Neural cell (in vitro differentiated cells): Measurements from ENCODE around the gene HOXA4.

ENCODE experiments used
- CTCF ChIP-seq: fragments of 450-650 bp; IDR thresholded peaks from 2 replicates; pipeline ENCODE4 v1.5.1; 2014; ENCODE audit warnings: antibody characterized with exemption, mild to moderate bottlenecking, moderate library complexity; ENCODE audit not compliant: poor library complexity, severe bottlenecking
- POLR2AphosphoS5 ChIP-seq: IDR thresholded peaks from 2 replicates; pipeline ENCODE4 v1.6.1; 2012

- TF ChIP-seq POLR2AphosphoS5 (no peak), CTCF (no peak)
Observed at GRCh38 chr7:27163288-27164044, 32.9 kb upstream of the HOXA4 start.
